ENCODE data around the gene CCL4.
"Not testable (repeated sequence)": the region's sequence is repeated elsewhere in the genome, so short reads cannot be mapped to it uniquely, and the experiment has no call there.

The CCL4 gene

GRCh38 chr17:36118477-36119353 is 15.1 kb downstream of the CCL4 start:
- DNase-seq = no peak

DNA sequence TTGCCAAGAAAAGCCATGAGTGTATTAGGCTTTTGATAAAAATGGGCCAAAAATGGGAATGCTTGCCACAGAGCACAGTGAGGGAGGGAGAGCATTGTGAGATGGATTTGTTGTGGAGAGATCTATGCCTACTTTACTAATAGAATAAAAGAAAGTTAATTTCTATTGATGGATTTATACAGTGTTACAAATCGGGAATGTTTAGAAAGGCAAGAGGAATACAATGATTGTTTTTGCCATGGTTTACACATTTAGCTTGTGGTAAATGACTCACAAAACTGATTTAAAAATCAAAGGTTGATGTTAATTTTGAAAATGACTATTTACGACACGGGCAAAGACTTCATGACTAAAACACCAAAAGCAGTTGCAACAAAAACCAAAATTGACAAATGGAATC is 16.6 kb downstream of the CCL4 start:
- DNase-seq = no peak

- not testable (repeated sequence) for DNase-seq
These were observed 17.5 kb downstream of the CCL4 start for GRCh38 chr17:36121099-36121498.

DNA sequence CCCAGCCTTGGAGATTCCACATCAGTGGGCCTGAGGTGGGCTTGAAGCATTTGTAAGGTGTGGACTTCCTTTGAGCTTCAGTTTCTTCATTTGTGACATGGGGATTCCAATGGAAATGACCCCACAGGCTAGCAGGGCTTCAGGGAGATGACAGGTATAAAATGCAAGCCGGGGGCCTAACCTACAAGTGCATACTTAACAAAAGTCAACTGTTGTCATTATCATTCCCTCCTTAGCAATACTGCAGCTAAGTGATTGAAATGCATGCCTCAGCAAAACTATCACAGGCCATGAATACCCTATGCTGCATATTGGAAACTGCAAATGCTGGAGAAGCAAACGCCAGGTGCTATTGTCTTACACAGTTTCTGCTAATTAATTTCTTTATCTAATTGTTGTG is 19.8 kb downstream of the CCL4 start:
- no peak for DNase-seq

GRCh38 chr17:36124879-36125824 is 21.5 kb downstream of the CCL4 start:
- no peak for DNase-seq

GRCh38 chr17:36127199-36127893 is 23.7 kb downstream of the CCL4 start:
- no peak for DNase-seq

DNA sequence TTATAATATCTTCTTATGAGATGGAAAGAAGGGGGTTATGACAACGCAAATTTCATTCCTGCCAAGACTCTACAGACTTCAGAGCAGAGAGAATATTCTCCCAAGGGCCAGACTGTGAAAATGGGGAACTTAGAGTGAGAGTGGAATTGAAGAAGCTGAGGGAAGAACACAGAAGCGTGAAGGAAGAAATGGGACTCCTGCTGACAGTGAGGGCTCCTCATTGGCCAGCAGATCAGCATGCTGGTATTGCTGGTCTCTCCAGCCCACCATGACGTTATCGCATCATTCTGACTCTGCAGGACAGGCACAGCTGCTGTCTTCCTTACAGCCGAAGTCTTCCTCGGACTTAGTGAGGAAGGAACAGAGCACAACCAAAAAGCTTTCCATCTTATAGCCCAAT is 24.3 kb downstream of the CCL4 start:
- no peak for DNase-seq

- no peak for DNase-seq
These were observed 24.9 kb downstream of the CCL4 start for GRCh38 chr17:36128411-36128978.

DNA sequence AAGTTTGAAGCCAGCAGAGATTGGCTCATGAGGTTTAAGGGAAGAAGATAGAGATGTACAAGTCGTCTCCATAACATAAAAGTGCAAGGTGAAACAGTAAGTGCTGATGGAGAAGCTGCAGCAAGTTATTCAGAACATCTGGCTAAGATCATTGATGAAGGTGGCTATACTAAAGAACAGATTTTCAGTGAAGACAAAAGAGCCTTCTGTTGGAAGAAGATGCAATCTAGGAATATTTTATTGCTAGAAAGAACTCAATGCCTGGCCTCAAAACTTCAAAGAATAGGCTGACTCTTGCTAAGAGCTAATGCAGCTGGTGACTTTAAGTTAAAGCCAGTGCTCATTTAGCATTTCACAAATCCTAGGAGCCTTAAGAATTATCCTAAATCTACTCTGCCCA is 26.0 kb downstream of the CCL4 start:
- no peak for DNase-seq

DNA sequence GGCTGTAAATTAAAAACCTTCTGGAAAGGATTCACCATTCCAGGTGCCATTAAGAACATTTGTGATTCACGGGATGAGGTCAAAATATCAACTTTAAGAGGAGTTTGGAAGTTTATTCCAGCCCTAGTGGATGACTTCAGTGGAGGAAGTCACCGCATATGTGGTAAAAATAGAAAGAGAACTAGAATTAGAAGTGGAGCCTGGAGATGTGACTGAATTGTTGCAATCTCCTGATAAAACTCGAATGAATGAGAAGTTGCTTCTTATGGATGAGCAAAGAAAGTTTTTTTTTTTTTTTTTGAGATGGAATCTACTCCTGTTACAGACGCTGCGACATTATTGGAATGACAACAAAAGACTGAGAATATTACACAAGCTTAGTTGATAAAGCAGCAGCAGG is 26.7 kb downstream of the CCL4 start:
- DNase-seq = no peak

GRCh38 chr17:36131421-36131820 is 27.8 kb downstream of the CCL4 start:
- no peak for DNase-seq

GRCh38 chr17:36131931-36132330 is 28.3 kb downstream of the CCL4 start:
- no peak for DNase-seq

- DNase-seq = no peak
These were observed 28.8 kb downstream of the CCL4 start for GRCh38 chr17:36132421-36132831.

GRCh38 chr17:36133602-36134236 is 30.1 kb downstream of the CCL4 start:
- DNase-seq = no peak

- DNase-seq = no peak
These were observed 31.8 kb downstream of the CCL4 start for GRCh38 chr17:36135465-36135864.

DNA sequence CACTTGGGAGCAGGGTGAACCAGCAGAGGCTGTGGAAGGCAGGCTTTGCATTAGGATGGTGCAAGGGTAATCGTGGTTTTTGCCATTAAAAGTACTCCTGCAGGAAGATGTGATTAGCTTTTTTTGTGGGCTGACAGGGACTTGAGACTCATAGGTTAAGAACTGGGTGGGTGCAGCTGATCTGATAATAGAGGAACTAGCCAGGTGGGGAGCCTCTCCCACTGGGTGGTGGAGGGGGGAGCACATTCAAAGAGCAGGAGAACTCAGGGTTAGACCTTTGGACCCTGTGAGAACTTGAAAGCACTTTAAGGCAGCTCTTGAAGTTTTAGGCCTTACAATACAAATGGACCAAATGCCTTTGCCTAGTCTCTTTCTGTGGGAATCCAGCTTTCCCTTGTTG is 32.4 kb downstream of the CCL4 start:
- no peak for DNase-seq

DNA sequence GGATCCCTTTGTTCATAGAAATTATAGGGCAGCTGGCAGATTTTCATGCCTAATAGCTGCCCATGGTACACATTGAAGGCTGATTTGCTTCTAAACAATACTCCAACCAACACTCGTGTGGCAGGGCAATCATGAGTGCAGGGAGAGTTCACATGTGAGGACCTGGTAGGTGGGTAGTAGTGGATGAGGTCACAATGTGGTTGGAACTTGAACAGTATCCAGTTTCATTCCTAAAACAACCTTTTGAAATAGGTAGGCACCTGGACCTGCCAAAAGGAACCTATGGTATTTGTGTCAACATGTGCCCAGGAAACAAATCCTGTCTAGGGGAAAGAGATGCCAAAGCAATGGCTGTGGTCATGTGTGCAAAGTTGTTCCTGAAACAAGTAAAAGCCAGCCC is 32.8 kb downstream of the CCL4 start:
- no peak for DNase-seq

GRCh38 chr17:36142235-36142634 is 38.6 kb downstream of the CCL4 start:
- DNase-seq = no peak

- no peak for DNase-seq
These were observed 39.2 kb downstream of the CCL4 start for GRCh38 chr17:36142806-36143205.

GRCh38 chr17:36144014-36144413 is 40.4 kb downstream of the CCL4 start:
- DNase-seq = no peak

DNA sequence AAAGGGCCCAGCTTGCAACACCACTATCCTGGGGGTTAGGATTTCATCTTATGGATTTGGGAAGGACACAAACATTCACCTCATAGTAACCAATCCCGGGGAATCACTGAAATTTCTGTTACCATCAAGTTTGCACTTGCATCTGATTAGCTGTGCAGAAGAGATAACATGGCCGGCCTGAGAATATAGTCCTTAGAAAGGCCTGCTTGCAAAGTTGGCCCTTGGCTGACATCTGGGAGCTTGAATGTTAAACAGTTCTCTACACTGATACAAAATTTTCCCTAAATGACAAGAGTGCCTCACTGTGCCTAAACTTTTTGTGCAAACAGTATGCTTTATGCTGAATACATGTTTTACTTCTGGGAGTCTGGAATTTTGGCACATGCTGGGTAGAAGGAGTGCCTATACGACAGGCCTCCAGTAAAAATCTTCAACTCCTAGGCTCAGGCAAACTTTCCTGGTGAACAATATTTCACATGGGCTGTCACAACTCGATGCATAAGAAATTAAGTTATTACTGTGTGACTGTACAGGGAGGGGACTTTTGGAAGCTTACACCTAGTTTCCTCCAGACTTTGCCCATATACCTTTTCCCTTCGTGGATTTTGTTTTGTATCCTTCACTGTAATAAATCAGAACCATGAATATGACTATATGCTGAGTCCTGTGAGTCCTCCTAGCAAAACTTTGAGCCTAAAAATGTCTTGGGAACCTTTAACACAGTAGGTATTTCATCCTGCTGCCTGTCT is 41.5 kb downstream of the CCL4 start:
- DNase-seq = no peak

DNA sequence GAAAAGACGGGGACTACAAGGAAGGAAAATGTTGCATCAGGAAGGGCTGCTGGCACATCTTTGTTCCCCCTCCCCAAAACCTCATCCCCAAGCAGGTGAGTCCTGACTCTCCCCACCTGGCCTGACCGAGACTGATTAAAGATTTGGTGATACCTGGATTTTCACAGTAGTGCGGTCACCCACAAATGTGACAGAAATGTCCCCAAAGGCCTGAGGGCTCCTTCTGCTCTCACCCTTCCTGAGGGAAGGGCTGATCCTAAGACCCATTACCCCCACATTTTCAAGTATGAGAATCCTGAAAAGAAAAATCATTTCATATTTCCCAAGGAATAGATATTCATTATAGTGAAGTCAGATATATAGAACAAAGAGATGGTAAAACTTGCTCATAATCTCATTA is 44.0 kb downstream of the CCL4 start:
- no peak for DNase-seq

All from stimulated activated CD4-positive, alpha-beta T cell treated with anti-CD3 and anti-CD28 coated beads, Interleukin-4, amount 100 ng/mL, for 1 hour (primary cell).